GM12873 (cell line): ENCODE results near the gene MUC5B.

ENCODE experiments used
- CTCF ChIP-seq: IDR thresholded peaks from 2 replicates; pipeline ENCODE4 v1.5.1; 2012; ENCODE audit warnings: low read depth, mild to moderate bottlenecking, moderate library complexity, low read length, control low read depth; ENCODE audit not compliant: insufficient read depth; ENCODE audit errors: missing control alignments

MUC5B gene

GRCh38 chr11:1254086-1254648, 31.3 kb downstream of the MUC5B start:
- no peak for TF ChIP-seq CTCF

GRCh38 chr11:1254733-1255132, 31.9 kb downstream of the MUC5B start:
- TF ChIP-seq CTCF = no peak

- TF ChIP-seq CTCF = no peak
Measured at GRCh38 chr11:1255151-1255550, 32.3 kb downstream of the MUC5B start.

- TF ChIP-seq CTCF = no peak
Measured at GRCh38 chr11:1256257-1257045, 33.6 kb downstream of the MUC5B start.

- TF ChIP-seq CTCF = no peak
Measured at GRCh38 chr11:1257366-1257765, 34.5 kb downstream of the MUC5B start.

GRCh38 chr11:1257916-1258315, 35.0 kb downstream of the MUC5B start:
- TF ChIP-seq CTCF = no peak

GRCh38 chr11:1258401-1259075, 35.7 kb downstream of the MUC5B start:
- no peak for TF ChIP-seq CTCF
